ENCODE results near the gene MISFA.

DNA sequence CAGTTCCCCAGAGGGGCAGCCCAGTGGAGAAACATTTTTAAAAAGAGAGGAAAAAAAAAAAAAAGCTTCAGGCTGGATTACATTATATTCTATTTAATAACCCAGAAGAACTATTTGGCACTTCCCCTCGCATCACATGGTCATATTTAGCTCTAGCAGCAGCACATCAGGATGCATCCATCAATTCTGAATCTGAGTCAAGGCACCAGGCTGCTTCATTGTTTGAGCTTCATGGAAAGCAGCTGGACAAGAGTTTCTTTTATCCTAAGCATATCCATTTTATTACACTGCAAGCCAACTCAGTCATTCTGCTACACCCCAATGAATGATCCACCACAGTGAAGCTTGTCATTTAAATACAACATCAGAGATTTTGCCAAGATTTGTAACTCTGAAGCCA lies 24.6 kb downstream of the MISFA start:
- TF ChIP-seq POLR2A (IDR thresholded peaks at IDR 0.05) (no peak), CTCF (IDR thresholded peaks at IDR 0.05) (no peak), EP300 (IDR thresholded peaks at IDR 0.05) (no peak)
